ENCODE data around the gene STAG1. TPM values are rescaled to one million over a fixed set of nuclear protein-coding genes. Genes with fewer than 3 reads are reported as not detected.

Gene STAG1
- total RNA-seq, 6 experiments from 2014 or later: 8.2 to 18.5 (median 12.7) TPM

GRCh38 chr3:136437043-136437442 is 315.1 kb downstream of the STAG1 start:
- WGBS (ENCODE audit: insufficient coverage, low coverage, low lambda C conversion rate, missing lambda C conversion rate): 94% methylated on average over 2 of the region's 2 CpGs
- TF ChIP-seq CTCF (IDR thresholded peaks at IDR 0.05) (no peak), POLR2A (IDR thresholded peaks at IDR 0.05) (no peak)
- Histone ChIP-seq H3K27me3 (no peaks in the 10 kb centered on the region), H3K4me1 (peaks cover 0 to 20% (median 3%) of the 10 kb centered on the region in 4 donors), H3K36me3 (peaks cover 0 to 2% (median 0%) of the 10 kb centered on the region in 4 donors), H3K4me3 (no peak overlapping the region), H3K9me3 (no peaks in the 10 kb centered on the region), H3K27ac (no peak overlapping the region)
- DNase-seq (no peak), ATAC-seq (no peak)
- intact Hi-C loops (cut with DNase I): no loop called here

GRCh38 chr3:136434429-136434828 is 317.7 kb downstream of the STAG1 start:
- intact Hi-C loops (cut with DNase I): no loop called here
- TF ChIP-seq POLR2A (IDR thresholded peaks at IDR 0.05) (no peak), CTCF (IDR thresholded peaks at IDR 0.05) (no peak)
- no peaks in the 10 kb centered on the region for H3K9me3 ChIP-seq
- peaks cover 0 to 3% (median 0%) of the 10 kb centered on the region in 4 donors for H3K36me3 ChIP-seq
- no peak overlapping the region for H3K4me3 ChIP-seq
- no peak for DNase-seq
- ATAC-seq: no peak
- H3K27me3 ChIP-seq: no peaks in the 10 kb centered on the region
- WGBS (ENCODE audit: insufficient coverage, low coverage, low lambda C conversion rate, missing lambda C conversion rate): 52% methylated on average over 2 of the region's 2 CpGs
- H3K27ac ChIP-seq: no peak overlapping the region
- peaks cover 0 to 20% (median 3%) of the 10 kb centered on the region in 4 donors for H3K4me1 ChIP-seq

GRCh38 chr3:136432685-136433084 is 319.5 kb downstream of the STAG1 start:
- H3K27me3 ChIP-seq: no peaks in the 10 kb centered on the region
- intact Hi-C loops (cut with DNase I): no loop called here
- peaks cover 0 to 20% (median 3%) of the 10 kb centered on the region in 4 donors for H3K4me1 ChIP-seq
- peak overlapping the region in 1 of 3 donors; percentile 0 for H3K27ac ChIP-seq
- no peak overlapping the region for H3K4me3 ChIP-seq
- DNase-seq (no peak), ATAC-seq (peak; percentile 77 to 86 (median 83))
- WGBS (ENCODE audit: insufficient coverage, low coverage, low lambda C conversion rate, missing lambda C conversion rate): 70% methylated on average over 3 of the region's 4 CpGs
- TF ChIP-seq CTCF (IDR thresholded peaks at IDR 0.05): no peak
- no peak for TF ChIP-seq POLR2A (IDR thresholded peaks at IDR 0.05)
- H3K9me3 ChIP-seq: no peaks in the 10 kb centered on the region
- H3K36me3 ChIP-seq: peaks cover 0 to 3% (median 0%) of the 10 kb centered on the region in 4 donors

- 100% methylated on average over 2 of the region's 2 CpGs for WGBS (ENCODE audit: insufficient coverage, low coverage, low lambda C conversion rate, missing lambda C conversion rate)
- Histone ChIP-seq H3K27ac (no peak overlapping the region), H3K36me3 (peaks cover 0 to 3% (median 1%) of the 10 kb centered on the region in 4 donors), H3K9me3 (no peaks in the 10 kb centered on the region), H3K27me3 (no peaks in the 10 kb centered on the region), H3K4me3 (no peak overlapping the region), H3K4me1 (peaks cover 0 to 11% (median 3%) of the 10 kb centered on the region in 4 donors)
- TF ChIP-seq CTCF (IDR thresholded peaks at IDR 0.05) (no peak), POLR2A (IDR thresholded peaks at IDR 0.05) (no peak)
- DNase-seq (no peak), ATAC-seq (no peak)
- intact Hi-C loops (cut with DNase I): no loop called here
Observed at GRCh38 chr3:136428167-136428566, 324.0 kb downstream of the STAG1 start.

- DNase-seq (no peak), ATAC-seq (no peak)
- no peak overlapping the region for H3K4me3 ChIP-seq
- H3K4me1 ChIP-seq: peaks cover 0 to 2% (median under 1%) of the 10 kb centered on the region in 4 donors
- intact Hi-C loops (cut with DNase I): no loop called here
- no peak for TF ChIP-seq CTCF (IDR thresholded peaks at IDR 0.05)
- H3K36me3 ChIP-seq: peaks cover 0 to 3% (median 1%) of the 10 kb centered on the region in 4 donors
- no peak overlapping the region for H3K27ac ChIP-seq
- H3K9me3 ChIP-seq: no peaks in the 10 kb centered on the region
- H3K27me3 ChIP-seq: no peaks in the 10 kb centered on the region
Observed at GRCh38 chr3:136427236-136427635, 324.9 kb downstream of the STAG1 start.
